K562 (cell line): ENCODE measurements around the gene CDH7. TPM values are rescaled to one million over a fixed set of nuclear protein-coding genes. Genes with fewer than 3 reads are reported as not detected.

Experiments used
- ATAC-seq: fragments of 200-7000 bp; cut with Tn5 transposase; 3 replicates; pipeline ENCODE4 v1.9.1; 2020; ENCODE audit warnings: moderate library complexity
- BruUV-seq: library from RNA; stranded (reverse); fragments of 400-500 nt; replicated peaks from 2 replicates; lab custom pipeline; 2021; lab: Mats Ljungman, UMichigan
- CTCF ChIA-PET: fragments of 300-600 bp; formaldehyde crosslinking; extraction: SDS; loops from one replicate; lab custom pipeline; 2021; ENCODE audit warnings: low intra/inter-chr PET ratio; lab: Yijun Ruan, JAX
- POLR2A ChIA-PET: fragments of 300-600, 350-650 bp; sonication (Branson Sonifier 250); formaldehyde crosslinking; extraction: SDS; loops from one replicate; lab custom pipeline; 2021; ENCODE audit warnings: antibody characterized with exemption, inconsistent platforms; lab: Yijun Ruan, JAX
- DNase-seq, 4 experiments: peaks; one replicate each; pipeline versions ENCODE4 v3.0.0 to v3.0.0-alpha.2; 2011 to 2018; ENCODE audit warnings: low spot score in 3 of 4, mixed read lengths in 3 of 4; ENCODE audit errors: extremely low read depth in 1 of 4
- FAIRE-seq: peaks from 2 replicates; lab custom pipeline; 2011; peaks lifted over from hg19 to GRCh38; lab: Jason Lieb, UNC
- H2AFZ ChIP-seq: 2 replicates; pipeline ENCODE4 v1.6.0; 2011; ENCODE audit warnings: low read depth, low read length, control low read depth, inconsistent platforms
- H3K27ac ChIP-seq: fragments of 200-600 bp; 3 replicates; pipeline ENCODE4 v1.8.0; 2011; ENCODE audit warnings: low read depth, mild to moderate bottlenecking, control low read depth, inconsistent platforms, low read length, moderate library complexity, mixed read lengths; ENCODE audit errors: extremely low read depth
- H3K27me3 ChIP-seq, 2 experiments: fragments of 300-600 bp in 1 of 2; 2 replicates in 1 of 2; 3 replicates in 1 of 2; pipeline versions ENCODE4 v1.6.0 to v1.8.0; 2011; ENCODE audit warnings: inconsistent platforms in 2 of 2, low read length in 2 of 2, mild to moderate bottlenecking in 1 of 2, mixed read lengths in 1 of 2, moderate library complexity in 1 of 2; ENCODE audit not compliant: control insufficient read depth in 2 of 2, insufficient read depth in 2 of 2
- H3K36me3 ChIP-seq: fragments of 300-600 bp; 3 replicates; pipeline ENCODE4 v1.8.0; 2011; ENCODE audit warnings: mild to moderate bottlenecking, low read length, inconsistent platforms; ENCODE audit not compliant: control insufficient read depth, insufficient read depth
- H3K4me1 ChIP-seq, 2 experiments: fragments of 200-600 bp in 1 of 2; replicated peaks in 1 of 2; 2 replicates in 1 of 2; 3 replicates in 1 of 2; pipeline versions ENCODE4 v1.5.1 to v1.8.0; 2011; ENCODE audit warnings: inconsistent platforms in 2 of 2, low read length in 2 of 2, mild to moderate bottlenecking in 1 of 2, mixed read lengths in 1 of 2, moderate library complexity in 1 of 2; ENCODE audit not compliant: control insufficient read depth in 2 of 2, insufficient read depth in 2 of 2
- H3K4me2 ChIP-seq: 2 replicates; pipeline ENCODE4 v1.6.1; 2011; ENCODE audit warnings: low read length, control low read depth, inconsistent platforms, mixed read lengths; ENCODE audit not compliant: insufficient read depth
- H3K4me3 ChIP-seq: fragments of 200-600 bp; sonication (generic), shearing (Covaris generic); 2 replicates; pipeline ENCODE4 v1.5.1; 2016; ENCODE audit warnings: control low read depth, inconsistent platforms
- H3K79me2 ChIP-seq: fragments of 200-600 bp; 3 replicates; pipeline ENCODE4 v1.8.0; 2011; ENCODE audit warnings: low read length, inconsistent platforms; ENCODE audit not compliant: control insufficient read depth, insufficient read depth
- H3K9ac ChIP-seq, 2 experiments: 2 replicates each; pipeline versions ENCODE4 v1.6.0 to v1.6.1; 2011; ENCODE audit warnings: low read depth in 2 of 2, low read length in 2 of 2, control low read depth in 1 of 2, inconsistent platforms in 1 of 2, mild to moderate bottlenecking in 1 of 2, mixed read lengths in 1 of 2; ENCODE audit not compliant: insufficient read depth in 1 of 2
- H3K9me1 ChIP-seq: one replicate; pipeline ENCODE4 v1.6.0; 2011; ENCODE audit warnings: inconsistent platforms, mild to moderate bottlenecking, low read length, moderate library complexity; ENCODE audit not compliant: control insufficient read depth, insufficient read depth
- H3K9me3 ChIP-seq: replicated peaks from 2 replicates; pipeline ENCODE4 v1.5.1; 2011; ENCODE audit warnings: low read depth, low read length, inconsistent platforms; ENCODE audit not compliant: control insufficient read depth, insufficient read depth
- H4K20me1 ChIP-seq: replicated peaks from 2 replicates; pipeline ENCODE4 v1.6.1; 2011; ENCODE audit warnings: low read length, inconsistent platforms, mixed read lengths; ENCODE audit not compliant: control insufficient read depth, insufficient read depth
- ARID2 ChIP-seq: fragments of 450-650 bp; IDR thresholded peaks from 2 replicates; pipeline ENCODE4 v1.6.1; 2017; ENCODE audit warnings: antibody characterized with exemption, mild to moderate bottlenecking
- GTF2F1 ChIP-seq: IDR thresholded peaks from 2 replicates; pipeline ENCODE4 v1.6.1; 2011; ENCODE audit warnings: low read depth, low read length, improper control_type of control experiment
- KLF6 ChIP-seq: fragments of 250-450 bp; sonication (Bioruptor Pico); IDR thresholded peaks from 2 replicates; pipeline ENCODE4 v1.4.0; 2020; ENCODE audit warnings: mild to moderate bottlenecking, moderate library complexity, borderline replicate concordance
- MTA1 ChIP-seq: fragments of 450-650 bp; IDR thresholded peaks from 2 replicates; pipeline ENCODE4 v1.6.1; 2017; ENCODE audit warnings: borderline replicate concordance
- NUFIP1 ChIP-seq: fragments of 450-650 bp; IDR thresholded peaks from 2 replicates; pipeline ENCODE4 v1.6.1; 2018; ENCODE audit not compliant: partially characterized antibody
- ZBTB33 ChIP-seq: sonication (generic); formaldehyde crosslinking; IDR thresholded peaks from 2 replicates; pipeline ENCODE4 v1.8.1; 2023; ENCODE audit warnings: mild to moderate bottlenecking, missing genetic modification reagents
- ZBTB49 ChIP-seq: sonication (generic); formaldehyde crosslinking; IDR thresholded peaks from 2 replicates; pipeline ENCODE4 v1.8.0; 2022; ENCODE audit warnings: missing genetic modification reagents, mild to moderate bottlenecking, borderline replicate concordance
- ZNF699 ChIP-seq: fragments of 250-450 bp; sonication (Bioruptor Pico); IDR thresholded peaks from 2 replicates; pipeline ENCODE4 v1.8.0; 2021; ENCODE audit warnings: mild to moderate bottlenecking, moderate library complexity; ENCODE audit not compliant: insufficient replicate concordance
- ZNF77 ChIP-seq: fragments of 250-450 bp; sonication (Bioruptor Pico); IDR thresholded peaks from 2 replicates; pipeline ENCODE4 v1.5.0; 2020
- WGBS: fragments of 100-300 bp; shearing (Covaris generic); methylation state at CpG from one replicate; pipeline ENCODE4 v1.1.6; 2016; ENCODE audit warnings: low coverage, mixed read lengths; ENCODE audit not compliant: insufficient coverage; ENCODE audit errors: missing lambda C conversion rate; 5-methylcytosine and 5-hydroxymethylcytosine counted together
- in situ Hi-C: fragments of 300-500 bp; cut with MboI; formaldehyde crosslinking; loops from 4 replicates; pipeline ENCODE4 v1.15.0; 2018; ENCODE audit warnings: inconsistent platforms, mixed read lengths
- intact Hi-C: fragments of 100-400 bp; cut with micrococcal nuclease; formaldehyde crosslinking; loops from 2 replicates; pipeline ENCODE4 v1.14.2; 2022
- polyA plus RNA-seq, 8 experiments: library from polyadenylated mRNA; depleted of rRNA in 4 of 8; stranded (reverse) in 5 of 8; unstranded in 3 of 8; fragments of >200 nt; fragmentation: Nextera tagmentation in 2 of 8; fragmentation: Illumina TruSeq in 1 of 8; extraction: Ambion mirVana in 2 of 8; extraction: Trizol in 1 of 8; gene quantifications; 2 replicates each; pipeline versions ENCODE4 v1.2.1 to v1.2.3, GENCODE V29; 2011 to 2014; ENCODE audit warnings: inconsistent platforms in 1 of 8, missing spikeins in 1 of 8
- total RNA-seq, 7 experiments: library from RNA; depleted of rRNA in 6 of 7; stranded (reverse); fragments of >200 nt in 6 of 7; fragmentation: Illumina TruSeq in 2 of 7; extraction: Trizol in 2 of 7; gene quantifications; 2 replicates each; pipeline versions ENCODE4 v1.2.1 to v1.2.3, GENCODE V29; 2011 to 2021; ENCODE audit warnings: low replicate concordance in 1 of 7

The CDH7 gene
- total and polyA plus RNA-seq, 9 of the 15 experiments (the other 6 are each of a cell fraction or from before 2014, with no cell fraction given), result 0.01 to 0.07 (median 0.05) TPM; not detected in 6

- ATAC-seq (no peak), FAIRE-seq (no peak), DNase-seq (no peak)
- intact Hi-C loops, result no loop called here
- H3K36me3 ChIP-seq, result no peaks in the 10 kb centered on the region
- H3K9me3 ChIP-seq, result no peaks in the 10 kb centered on the region; the same call in 1 of the 2 replicates
- in situ Hi-C loops, result no loop called here
- H3K27me3 ChIP-seq, result no peaks in the 10 kb centered on the region
- no peak overlapping the region for H3K4me2 ChIP-seq
- BruUV-seq, result no TSS peak
- no peak overlapping the region for H3K9ac ChIP-seq
- H3K9me1 ChIP-seq, result no peaks in the 10 kb centered on the region
- POLR2A ChIA-PET, result no interaction called here
- CTCF ChIA-PET, result no interaction called here
- no peak overlapping the region for H3K4me3 ChIP-seq
- no peaks in the 10 kb centered on the region for H4K20me1 ChIP-seq
- no peak overlapping the region for H3K27ac ChIP-seq
- H2AFZ ChIP-seq, result no peak overlapping the region
- whole genome bisulfite sequencing, result 0% methylated on average over 1 of the region's 1 CpG
- no peaks in the 10 kb centered on the region for H3K4me1 ChIP-seq
- H3K79me2 ChIP-seq, result no peaks in the 10 kb centered on the region
- TF ChIP-seq ZNF77 (CRISPR knock-in tag) (no peak), MTA1 (no peak), KLF6 (CRISPR knock-in tag) (no peak), NUFIP1 (no peak), ARID2 (no peak), ZBTB49 (CRISPR knock-in tag) (no peak), GTF2F1 (no peak), ZNF699 (CRISPR knock-in tag) (no peak), ZBTB33 (CRISPR knock-in tag) (no peak)
Measured at GRCh38 chr18:65704046-65704445, 46.8 kb upstream of the CDH7 start.
